GM23338 (cell line): ENCODE measurements around the gene OPRD1. TPM values are rescaled to one million over a fixed set of nuclear protein-coding genes. Genes with fewer than 3 reads are reported as not detected.

ENCODE experiments used
- ATAC-seq: fragments of 200-7000 bp; cut with Tn5 transposase; 3 replicates; pipeline ENCODE4 v1.9.1; 2020
- DNase-seq: peaks from one replicate; pipeline ENCODE4 v3.0.0-alpha.2; 2015; ENCODE audit warnings: low spot score
- H2AFZ ChIP-seq: fragments of 200-600 bp; sonication (generic); 2 replicates; pipeline ENCODE4 v1.8.0; 2016; ENCODE audit warnings: antibody characterized with exemption, mild to moderate bottlenecking, moderate library complexity
- H3F3A ChIP-seq: fragments of 200-600 bp; sonication (generic); replicated peaks from 2 replicates; pipeline ENCODE4 v1.8.0; 2017; ENCODE audit warnings: antibody characterized with exemption, mixed run types, low read depth
- H3K27ac ChIP-seq: fragments of 200-600 bp; sonication (generic); 2 replicates; pipeline ENCODE4 v1.6.1; 2016; ENCODE audit warnings: low read depth
- H3K27me3 ChIP-seq: fragments of 200-600 bp; sonication (generic); 2 replicates; pipeline ENCODE4 v1.8.0; 2016; ENCODE audit warnings: mild to moderate bottlenecking, mixed run types, moderate library complexity; ENCODE audit not compliant: insufficient read depth
- H3K36me3 ChIP-seq: fragments of 200-600 bp; sonication (generic); 2 replicates; pipeline ENCODE4 v1.8.0; 2016; ENCODE audit warnings: mild to moderate bottlenecking; ENCODE audit not compliant: insufficient read depth
- H3K4me1 ChIP-seq: fragments of 200-600 bp; sonication (generic); 2 replicates; pipeline ENCODE4 v1.8.0; 2016; ENCODE audit warnings: mild to moderate bottlenecking, moderate library complexity; ENCODE audit not compliant: insufficient read depth
- H3K4me2 ChIP-seq: fragments of 200-600 bp; sonication (generic); 2 replicates; pipeline ENCODE4 v1.7.1; 2017; ENCODE audit warnings: mixed run types
- H3K4me3 ChIP-seq: fragments of 200-600 bp; sonication (generic); 2 replicates; pipeline ENCODE4 v1.6.1; 2016; ENCODE audit warnings: mixed run types
- H3K79me2 ChIP-seq: fragments of 200-600 bp; sonication (generic); replicated peaks from 2 replicates; pipeline ENCODE4 v1.8.0; 2017; ENCODE audit warnings: mild to moderate bottlenecking; ENCODE audit not compliant: insufficient read depth
- H3K9me2 ChIP-seq: fragments of 200-600 bp; sonication (generic); 2 replicates; pipeline ENCODE4 v1.8.0; 2017; ENCODE audit not compliant: insufficient read depth
- H4K20me1 ChIP-seq: fragments of 200-600 bp; sonication (generic); replicated peaks from 2 replicates; pipeline ENCODE4 v1.8.0; 2017; ENCODE audit warnings: mild to moderate bottlenecking; ENCODE audit not compliant: insufficient read depth
- H3K27ac Mint-ChIP-seq: 2 replicates; pipeline ENCODE4 v1.8.0; 2020; ENCODE audit warnings: inconsistent platforms, mild to moderate bottlenecking, moderate library complexity, mixed read lengths
- H3K27me3 Mint-ChIP-seq: 3 replicates; pipeline ENCODE4 v1.8.0; 2022; ENCODE audit warnings: low read depth, mild to moderate bottlenecking, moderate library complexity, mixed read lengths, inconsistent platforms; ENCODE audit not compliant: insufficient read depth, poor library complexity
- H3K36me3 Mint-ChIP-seq: 3 replicates; pipeline ENCODE4 v1.8.0; 2021; ENCODE audit warnings: low read depth, mild to moderate bottlenecking, inconsistent platforms, moderate library complexity, mixed read lengths
- H3K4me1 Mint-ChIP-seq: 3 replicates; pipeline ENCODE4 v1.8.0; 2020; ENCODE audit warnings: mild to moderate bottlenecking, inconsistent platforms, mixed read lengths
- H3K4me3 Mint-ChIP-seq: 3 replicates; pipeline ENCODE4 v1.8.0; 2021; ENCODE audit warnings: moderate library complexity, mild to moderate bottlenecking, inconsistent platforms, mixed read lengths
- H3K9me3 Mint-ChIP-seq: 3 replicates; pipeline ENCODE4 v1.8.0; 2020; ENCODE audit warnings: moderate library complexity, mild to moderate bottlenecking, inconsistent platforms, mixed read lengths
- CREB1 ChIP-seq: fragments of 250-450 bp; sonication (Bioruptor Pico); IDR thresholded peaks from 2 replicates; pipeline ENCODE4 v1.5.0; 2020; ENCODE audit warnings: low read depth, mild to moderate bottlenecking, moderate library complexity
- EZH2 ChIP-seq: fragments of 200-600 bp; sonication (generic); IDR thresholded peaks from one replicate; pipeline ENCODE4 v1.8.0; 2017; ENCODE audit warnings: antibody characterized with exemption, mild to moderate bottlenecking, low read depth; ENCODE audit not compliant: unreplicated experiment
- EZH2phosphoT487 ChIP-seq: fragments of 200-600 bp; sonication (generic); IDR thresholded peaks from one replicate; pipeline ENCODE4 v1.8.1; 2018; ENCODE audit warnings: antibody characterized with exemption; ENCODE audit not compliant: unreplicated experiment
- JUNB ChIP-seq: IDR thresholded peaks from one replicate; pipeline ENCODE4 v1.6.1; 2016; ENCODE audit warnings: antibody characterized with exemption; ENCODE audit not compliant: unreplicated experiment
- NANOG ChIP-seq: IDR thresholded peaks from 2 replicates; pipeline ENCODE4 v1.6.1; 2016; ENCODE audit warnings: antibody characterized with exemption, borderline replicate concordance
- POLR2AphosphoS5 ChIP-seq: IDR thresholded peaks from 2 replicates; pipeline ENCODE4 v1.6.1; 2016; ENCODE audit warnings: antibody characterized with exemption, low read depth
- STAT1 ChIP-seq: IDR thresholded peaks from one replicate; pipeline ENCODE4 v1.6.1; 2016; ENCODE audit warnings: antibody characterized with exemption; ENCODE audit not compliant: unreplicated experiment
- ZNF114 ChIP-seq: fragments of 250-450 bp; sonication (Bioruptor Pico); IDR thresholded peaks from 2 replicates; pipeline ENCODE4 v1.5.0; 2020; ENCODE audit warnings: mild to moderate bottlenecking, moderate library complexity
- ZNF331 ChIP-seq: fragments of 250-450 bp; sonication (Bioruptor Pico); IDR thresholded peaks from 2 replicates; pipeline ENCODE4 v1.5.0; 2020; ENCODE audit warnings: low read depth, mild to moderate bottlenecking, moderate library complexity
- polyA plus RNA-seq: library from polyadenylated mRNA; unstranded; fragments of >200 nt; fragmentation: Nextera tagmentation; extraction: Ambion mirVana; gene quantifications from 2 replicates; pipeline ENCODE4 v1.2.1, GENCODE V29; 2016
- total RNA-seq: library from RNA; depleted of rRNA; stranded (reverse); fragments of >200 nt; shearing (Covaris generic); gene quantifications from 2 replicates; pipeline ENCODE4 v1.2.3, GENCODE V29; 2014
- TF ChIP-seq, protein P1 (sequence below): fragments of 250-450 bp; sonication (Bioruptor Pico); IDR thresholded peaks from 2 replicates; pipeline ENCODE4 v1.5.0; 2020; ENCODE audit warnings: mild to moderate bottlenecking, moderate library complexity
- TF ChIP-seq, protein P2 (sequence below), 2 experiments: fragments of 200-600 bp in 1 of 2; sonication (generic) in 1 of 2; conservative IDR thresholded peaks; 2 replicates each; pipeline versions ENCODE4 v1.5.1 to v1.6.1; 2016 to 2017; ENCODE audit warnings: antibody characterized with exemption in 2 of 2, low read depth in 2 of 2, mild to moderate bottlenecking in 2 of 2, moderate library complexity in 1 of 2
- TF ChIP-seq, protein P3 (sequence below): IDR thresholded peaks from one replicate; pipeline ENCODE4 v1.6.1; 2018; ENCODE audit warnings: antibody characterized with exemption; ENCODE audit not compliant: unreplicated experiment
- TF ChIP-seq, protein P4 (sequence below): IDR thresholded peaks from 2 replicates; pipeline ENCODE4 v1.6.1; 2016; ENCODE audit warnings: antibody characterized with exemption

The OPRD1 gene
- total and polyA plus RNA-seq, 2 experiments from 2014 or later, result 0.55 to 2.3 TPM

DNA sequence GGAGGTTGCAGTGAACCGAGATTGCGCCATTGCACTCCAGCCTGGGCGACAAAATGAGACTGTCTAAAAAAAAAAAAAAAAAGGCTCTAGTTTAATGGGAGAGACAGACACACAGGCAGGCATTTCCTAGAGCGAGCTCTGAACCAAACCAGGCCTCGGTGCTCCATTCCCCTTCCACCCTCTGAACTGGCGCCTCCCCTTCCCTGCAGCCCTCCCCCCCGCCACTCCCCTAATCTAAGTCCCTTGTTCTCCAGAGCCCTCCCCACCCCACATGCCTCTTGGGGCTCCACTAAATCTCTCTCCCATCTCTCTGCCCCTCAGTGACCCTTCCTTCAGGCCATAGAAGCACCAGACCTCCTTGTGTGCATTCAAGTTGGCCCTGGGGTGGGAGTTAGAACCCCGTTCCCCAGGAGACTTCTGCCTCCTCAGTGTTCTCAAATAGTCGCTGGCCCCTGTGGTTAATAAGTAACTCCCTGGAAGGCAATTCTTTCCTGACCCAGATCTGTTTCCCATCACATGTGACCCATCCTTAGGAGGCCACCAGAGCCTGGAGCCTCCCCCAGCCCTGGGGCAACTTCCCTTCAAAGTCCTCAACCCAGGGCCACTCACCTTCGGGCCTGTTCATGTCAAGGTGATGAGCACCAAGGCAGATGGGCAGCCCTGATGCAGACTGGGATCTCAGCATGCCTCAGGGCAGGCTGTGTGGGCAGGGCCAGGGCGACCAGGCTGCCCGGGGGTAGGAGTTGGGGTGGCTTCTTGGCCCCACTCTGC lies 59.8 kb downstream of the OPRD1 start:
- Histone ChIP-seq H3K36me3 (no peaks in the 10 kb centered on the region; the same call in 1 of the 2 replicates), H2AFZ (no peak overlapping the region), H3K27ac (no peak overlapping the region), H3K79me2 (no peaks in the 10 kb centered on the region), H3K4me3 (no peak overlapping the region), H3K9me2 (no peaks in the 10 kb centered on the region), H4K20me1 (no peaks in the 10 kb centered on the region), H3F3A (no peaks in the 10 kb centered on the region), H3K4me1 (no peaks in the 10 kb centered on the region), H3K27me3 (no peaks in the 10 kb centered on the region), H3K4me2 (no peak overlapping the region)
- Mint-ChIP-seq H3K36me3 (no peaks in the 10 kb centered on the region; the same call in 2 of the 3 replicates), H3K4me1 (no peaks in the 10 kb centered on the region), H3K9me3 (no peaks in the 10 kb centered on the region), H3K27ac (no peak overlapping the region), H3K4me3 (no peak overlapping the region), H3K27me3 (peaks cover 3% of the 10 kb centered on the region)
- TF ChIP-seq POLR2AphosphoS5, result no peak
- no peak for TF ChIP-seq EZH2phosphoT487
- no peak for TF ChIP-seq CREB1
- no peak for TF ChIP-seq JUNB
- no peak for TF ChIP-seq EZH2
- TF ChIP-seq, protein P1, sequence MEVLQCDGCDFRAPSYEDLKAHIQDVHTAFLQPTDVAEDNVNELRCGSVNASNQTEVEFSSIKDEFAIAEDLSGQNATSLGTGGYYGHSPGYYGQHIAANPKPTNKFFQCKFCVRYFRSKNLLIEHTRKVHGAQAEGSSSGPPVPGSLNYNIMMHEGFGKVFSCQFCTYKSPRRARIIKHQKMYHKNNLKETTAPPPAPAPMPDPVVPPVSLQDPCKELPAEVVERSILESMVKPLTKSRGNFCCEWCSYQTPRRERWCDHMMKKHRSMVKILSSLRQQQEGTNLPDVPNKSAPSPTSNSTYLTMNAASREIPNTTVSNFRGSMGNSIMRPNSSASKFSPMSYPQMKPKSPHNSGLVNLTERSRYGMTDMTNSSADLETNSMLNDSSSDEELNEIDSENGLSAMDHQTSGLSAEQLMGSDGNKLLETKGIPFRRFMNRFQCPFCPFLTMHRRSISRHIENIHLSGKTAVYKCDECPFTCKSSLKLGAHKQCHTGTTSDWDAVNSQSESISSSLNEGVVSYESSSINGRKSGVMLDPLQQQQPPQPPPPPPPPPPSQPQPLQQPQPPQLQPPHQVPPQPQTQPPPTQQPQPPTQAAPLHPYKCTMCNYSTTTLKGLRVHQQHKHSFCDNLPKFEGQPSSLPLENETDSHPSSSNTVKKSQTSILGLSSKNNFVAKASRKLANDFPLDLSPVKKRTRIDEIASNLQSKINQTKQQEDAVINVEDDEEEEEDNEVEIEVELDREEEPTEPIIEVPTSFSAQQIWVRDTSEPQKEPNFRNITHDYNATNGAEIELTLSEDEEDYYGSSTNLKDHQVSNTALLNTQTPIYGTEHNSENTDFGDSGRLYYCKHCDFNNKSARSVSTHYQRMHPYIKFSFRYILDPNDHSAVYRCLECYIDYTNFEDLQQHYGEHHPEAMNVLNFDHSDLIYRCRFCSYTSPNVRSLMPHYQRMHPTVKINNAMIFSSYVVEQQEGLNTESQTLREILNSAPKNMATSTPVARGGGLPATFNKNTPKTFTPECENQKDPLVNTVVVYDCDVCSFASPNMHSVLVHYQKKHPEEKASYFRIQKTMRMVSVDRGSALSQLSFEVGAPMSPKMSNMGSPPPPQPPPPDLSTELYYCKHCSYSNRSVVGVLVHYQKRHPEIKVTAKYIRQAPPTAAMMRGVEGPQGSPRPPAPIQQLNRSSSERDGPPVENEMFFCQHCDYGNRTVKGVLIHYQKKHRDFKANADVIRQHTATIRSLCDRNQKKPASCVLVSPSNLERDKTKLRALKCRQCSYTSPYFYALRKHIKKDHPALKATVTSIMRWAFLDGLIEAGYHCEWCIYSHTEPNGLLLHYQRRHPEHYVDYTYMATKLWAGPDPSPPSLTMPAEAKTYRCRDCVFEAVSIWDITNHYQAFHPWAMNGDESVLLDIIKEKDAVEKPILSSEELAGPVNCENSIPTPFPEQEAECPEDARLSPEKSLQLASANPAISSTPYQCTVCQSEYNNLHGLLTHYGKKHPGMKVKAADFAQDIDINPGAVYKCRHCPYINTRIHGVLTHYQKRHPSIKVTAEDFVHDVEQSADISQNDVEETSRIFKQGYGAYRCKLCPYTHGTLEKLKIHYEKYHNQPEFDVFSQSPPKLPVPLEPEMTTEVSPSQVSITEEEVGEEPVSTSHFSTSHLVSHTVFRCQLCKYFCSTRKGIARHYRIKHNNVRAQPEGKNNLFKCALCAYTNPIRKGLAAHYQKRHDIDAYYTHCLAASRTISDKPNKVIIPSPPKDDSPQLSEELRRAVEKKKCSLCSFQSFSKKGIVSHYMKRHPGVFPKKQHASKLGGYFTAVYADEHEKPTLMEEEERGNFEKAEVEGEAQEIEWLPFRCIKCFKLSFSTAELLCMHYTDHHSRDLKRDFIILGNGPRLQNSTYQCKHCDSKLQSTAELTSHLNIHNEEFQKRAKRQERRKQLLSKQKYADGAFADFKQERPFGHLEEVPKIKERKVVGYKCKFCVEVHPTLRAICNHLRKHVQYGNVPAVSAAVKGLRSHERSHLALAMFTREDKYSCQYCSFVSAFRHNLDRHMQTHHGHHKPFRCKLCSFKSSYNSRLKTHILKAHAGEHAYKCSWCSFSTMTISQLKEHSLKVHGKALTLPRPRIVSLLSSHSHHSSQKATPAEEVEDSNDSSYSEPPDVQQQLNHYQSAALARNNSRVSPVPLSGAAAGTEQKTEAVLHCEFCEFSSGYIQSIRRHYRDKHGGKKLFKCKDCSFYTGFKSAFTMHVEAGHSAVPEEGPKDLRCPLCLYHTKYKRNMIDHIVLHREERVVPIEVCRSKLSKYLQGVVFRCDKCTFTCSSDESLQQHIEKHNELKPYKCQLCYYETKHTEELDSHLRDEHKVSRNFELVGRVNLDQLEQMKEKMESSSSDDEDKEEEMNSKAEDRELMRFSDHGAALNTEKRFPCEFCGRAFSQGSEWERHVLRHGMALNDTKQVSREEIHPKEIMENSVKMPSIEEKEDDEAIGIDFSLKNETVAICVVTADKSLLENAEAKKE, result no peak
- TF ChIP-seq STAT1, result no peak
- TF ChIP-seq, protein P2, sequence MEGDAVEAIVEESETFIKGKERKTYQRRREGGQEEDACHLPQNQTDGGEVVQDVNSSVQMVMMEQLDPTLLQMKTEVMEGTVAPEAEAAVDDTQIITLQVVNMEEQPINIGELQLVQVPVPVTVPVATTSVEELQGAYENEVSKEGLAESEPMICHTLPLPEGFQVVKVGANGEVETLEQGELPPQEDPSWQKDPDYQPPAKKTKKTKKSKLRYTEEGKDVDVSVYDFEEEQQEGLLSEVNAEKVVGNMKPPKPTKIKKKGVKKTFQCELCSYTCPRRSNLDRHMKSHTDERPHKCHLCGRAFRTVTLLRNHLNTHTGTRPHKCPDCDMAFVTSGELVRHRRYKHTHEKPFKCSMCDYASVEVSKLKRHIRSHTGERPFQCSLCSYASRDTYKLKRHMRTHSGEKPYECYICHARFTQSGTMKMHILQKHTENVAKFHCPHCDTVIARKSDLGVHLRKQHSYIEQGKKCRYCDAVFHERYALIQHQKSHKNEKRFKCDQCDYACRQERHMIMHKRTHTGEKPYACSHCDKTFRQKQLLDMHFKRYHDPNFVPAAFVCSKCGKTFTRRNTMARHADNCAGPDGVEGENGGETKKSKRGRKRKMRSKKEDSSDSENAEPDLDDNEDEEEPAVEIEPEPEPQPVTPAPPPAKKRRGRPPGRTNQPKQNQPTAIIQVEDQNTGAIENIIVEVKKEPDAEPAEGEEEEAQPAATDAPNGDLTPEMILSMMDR (conservative IDR thresholded peaks at IDR 0.05; ENCODE audit: low read depth in 2 of 2), result no peak
- TF ChIP-seq, protein P3, sequence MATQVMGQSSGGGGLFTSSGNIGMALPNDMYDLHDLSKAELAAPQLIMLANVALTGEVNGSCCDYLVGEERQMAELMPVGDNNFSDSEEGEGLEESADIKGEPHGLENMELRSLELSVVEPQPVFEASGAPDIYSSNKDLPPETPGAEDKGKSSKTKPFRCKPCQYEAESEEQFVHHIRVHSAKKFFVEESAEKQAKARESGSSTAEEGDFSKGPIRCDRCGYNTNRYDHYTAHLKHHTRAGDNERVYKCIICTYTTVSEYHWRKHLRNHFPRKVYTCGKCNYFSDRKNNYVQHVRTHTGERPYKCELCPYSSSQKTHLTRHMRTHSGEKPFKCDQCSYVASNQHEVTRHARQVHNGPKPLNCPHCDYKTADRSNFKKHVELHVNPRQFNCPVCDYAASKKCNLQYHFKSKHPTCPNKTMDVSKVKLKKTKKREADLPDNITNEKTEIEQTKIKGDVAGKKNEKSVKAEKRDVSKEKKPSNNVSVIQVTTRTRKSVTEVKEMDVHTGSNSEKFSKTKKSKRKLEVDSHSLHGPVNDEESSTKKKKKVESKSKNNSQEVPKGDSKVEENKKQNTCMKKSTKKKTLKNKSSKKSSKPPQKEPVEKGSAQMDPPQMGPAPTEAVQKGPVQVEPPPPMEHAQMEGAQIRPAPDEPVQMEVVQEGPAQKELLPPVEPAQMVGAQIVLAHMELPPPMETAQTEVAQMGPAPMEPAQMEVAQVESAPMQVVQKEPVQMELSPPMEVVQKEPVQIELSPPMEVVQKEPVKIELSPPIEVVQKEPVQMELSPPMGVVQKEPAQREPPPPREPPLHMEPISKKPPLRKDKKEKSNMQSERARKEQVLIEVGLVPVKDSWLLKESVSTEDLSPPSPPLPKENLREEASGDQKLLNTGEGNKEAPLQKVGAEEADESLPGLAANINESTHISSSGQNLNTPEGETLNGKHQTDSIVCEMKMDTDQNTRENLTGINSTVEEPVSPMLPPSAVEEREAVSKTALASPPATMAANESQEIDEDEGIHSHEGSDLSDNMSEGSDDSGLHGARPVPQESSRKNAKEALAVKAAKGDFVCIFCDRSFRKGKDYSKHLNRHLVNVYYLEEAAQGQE, result no peak
- TF ChIP-seq ZNF114 (CRISPR knock-in tag), result no peak
- no peak for TF ChIP-seq ZNF331 (CRISPR knock-in tag)
- TF ChIP-seq, protein P4, sequence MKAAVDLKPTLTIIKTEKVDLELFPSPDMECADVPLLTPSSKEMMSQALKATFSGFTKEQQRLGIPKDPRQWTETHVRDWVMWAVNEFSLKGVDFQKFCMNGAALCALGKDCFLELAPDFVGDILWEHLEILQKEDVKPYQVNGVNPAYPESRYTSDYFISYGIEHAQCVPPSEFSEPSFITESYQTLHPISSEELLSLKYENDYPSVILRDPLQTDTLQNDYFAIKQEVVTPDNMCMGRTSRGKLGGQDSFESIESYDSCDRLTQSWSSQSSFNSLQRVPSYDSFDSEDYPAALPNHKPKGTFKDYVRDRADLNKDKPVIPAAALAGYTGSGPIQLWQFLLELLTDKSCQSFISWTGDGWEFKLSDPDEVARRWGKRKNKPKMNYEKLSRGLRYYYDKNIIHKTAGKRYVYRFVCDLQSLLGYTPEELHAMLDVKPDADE, result no peak
- no peak for TF ChIP-seq NANOG
- DNase-seq (no peak), ATAC-seq (no peak)
